ENCODE data around the gene CMSS1. TPM values are rescaled to one million over a fixed set of nuclear protein-coding genes. Genes with fewer than 3 reads are reported as not detected.
"Not testable (repeated sequence)": the region's sequence is repeated elsewhere in the genome, so short reads cannot be mapped to it uniquely, and the experiment has no call there.

The CMSS1 gene
- total RNA-seq, 6 experiments from 2014 or later: 10.1 to 14.6 (median 11.6) TPM

DNA sequence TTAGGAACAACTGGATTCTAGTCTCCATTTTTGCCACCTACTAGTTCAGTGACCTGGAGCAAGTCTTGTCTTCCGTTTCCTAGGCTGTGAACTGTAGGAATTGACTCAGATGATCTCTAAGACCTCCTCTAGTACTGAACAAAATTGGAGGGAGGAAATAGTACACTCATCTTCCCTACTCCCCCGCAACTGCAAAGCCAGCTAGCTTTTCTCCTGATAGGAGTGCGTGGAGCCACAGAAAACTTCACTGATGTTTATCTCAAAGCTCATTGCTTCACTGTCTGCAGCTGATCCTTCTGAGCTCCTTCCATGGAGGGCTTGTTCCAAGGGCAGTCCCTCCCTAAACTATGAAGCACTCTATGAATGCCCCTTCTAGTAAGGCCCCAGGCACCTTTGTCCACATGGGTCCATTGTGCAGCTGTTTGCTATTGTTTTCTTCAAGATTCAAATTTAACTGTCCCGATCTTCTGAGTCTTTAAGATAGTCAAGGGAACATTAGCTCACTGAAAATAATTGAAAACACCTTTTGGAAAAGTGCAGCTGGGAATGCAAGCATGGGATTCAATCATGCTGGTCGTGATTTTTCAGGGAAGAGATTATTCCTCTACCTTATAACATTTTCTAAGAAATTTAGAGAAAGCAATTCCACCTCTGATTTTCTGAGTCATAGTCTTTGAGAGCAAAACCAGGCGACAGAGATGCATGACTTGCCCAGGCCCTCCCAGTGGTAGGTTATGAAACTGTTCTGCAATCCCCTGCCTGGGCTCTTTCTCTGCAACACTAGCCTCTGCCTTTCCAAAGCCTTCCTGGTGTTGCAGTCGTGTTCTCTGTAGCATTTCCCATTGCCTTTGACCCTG is 272.4 kb downstream of the CMSS1 start:
- Histone ChIP-seq H3K27ac (no peak overlapping the region), H3K27me3 (no peaks in the 10 kb centered on the region), H3K4me1 (no peaks in the 10 kb centered on the region), H3K9me3 (no peaks in the 10 kb centered on the region), H3K36me3 (no peaks in the 10 kb centered on the region), H3K4me3 (no peak overlapping the region)
- ATAC-seq (peak in 3 of 4 donors; percentile 45 to 81 (median 68)), DNase-seq (no peak)
- TF ChIP-seq POLR2A (IDR thresholded peaks at IDR 0.05): no peak
- peak in 1 of 4 donors; percentile 29 for TF ChIP-seq CTCF (IDR thresholded peaks at IDR 0.05)
- intact Hi-C loops (cut with DNase I): no loop called here
- 59% methylated on average over 5 of the region's 7 CpGs for WGBS (ENCODE audit: insufficient coverage, low coverage, low lambda C conversion rate, missing lambda C conversion rate)

- no peak for DNase-seq
- Histone ChIP-seq H3K9me3 (no peaks in the 10 kb centered on the region), H3K4me3 (no peak overlapping the region), H3K36me3 (no peaks in the 10 kb centered on the region), H3K4me1 (no peaks in the 10 kb centered on the region), H3K27ac (no peak overlapping the region), H3K27me3 (no peaks in the 10 kb centered on the region)
- intact Hi-C loops (cut with DNase I): no loop called here
- TF ChIP-seq POLR2A (IDR thresholded peaks at IDR 0.05) (no peak), CTCF (IDR thresholded peaks at IDR 0.05) (no peak)
- no peak for ATAC-seq
Observed at GRCh38 chr3:100090669-100091005, 273.0 kb downstream of the CMSS1 start.

DNA sequence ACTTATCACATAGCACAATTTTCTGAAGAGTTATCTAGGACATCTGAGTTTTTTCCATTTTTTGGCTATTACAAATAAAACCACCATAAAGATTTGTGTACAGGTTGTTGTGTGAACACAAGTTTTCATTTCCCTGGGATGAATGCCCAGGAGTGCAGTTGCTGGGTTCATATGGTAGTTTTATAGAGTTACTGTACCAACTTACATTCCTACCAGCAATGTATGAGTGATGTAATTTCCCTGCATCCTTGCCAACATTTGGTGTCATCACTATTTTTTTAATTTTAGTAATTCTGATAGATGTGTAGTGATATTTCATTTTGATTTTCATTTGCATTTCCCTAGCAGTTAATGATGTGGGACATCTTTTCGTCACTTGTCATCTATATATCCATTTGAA is 276.2 kb downstream of the CMSS1 start:
- Histone ChIP-seq H3K9me3 (no peaks in the 10 kb centered on the region), H3K27me3 (no peaks in the 10 kb centered on the region), H3K27ac (no peak overlapping the region), H3K36me3 (no peaks in the 10 kb centered on the region), H3K4me1 (peaks cover 0 to 6% (median 2%) of the 10 kb centered on the region in 4 donors), H3K4me3 (no peak overlapping the region)
- ATAC-seq: no peak
- intact Hi-C loops (cut with DNase I): no loop called here
- WGBS (ENCODE audit: insufficient coverage, low coverage, low lambda C conversion rate, missing lambda C conversion rate): 100% methylated on average over 1 of the region's 1 CpG
- DNase-seq: no peak
- no peak for TF ChIP-seq CTCF (IDR thresholded peaks at IDR 0.05)
- TF ChIP-seq POLR2A (IDR thresholded peaks at IDR 0.05): no peak

DNA sequence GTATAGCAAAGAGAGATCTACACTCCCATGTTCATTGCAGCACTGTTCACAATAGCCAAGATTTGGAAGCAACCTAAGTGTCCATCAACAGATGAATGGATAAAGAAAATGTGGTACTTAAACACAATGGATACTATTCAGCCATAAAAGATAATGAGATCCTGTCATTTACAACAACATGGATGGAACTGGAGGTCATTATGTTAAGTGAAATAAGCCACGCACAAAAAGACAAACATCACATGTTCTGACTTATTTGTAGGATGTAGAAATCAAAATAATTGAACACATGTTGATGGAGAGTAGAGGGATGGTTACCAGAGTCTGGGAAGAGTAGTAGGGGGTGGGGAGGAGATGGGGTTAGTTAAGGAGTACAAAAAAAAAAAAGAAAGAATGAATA is 278.6 kb downstream of the CMSS1 start:
- H3K9me3 ChIP-seq; H3K27me3 ChIP-seq; intact Hi-C loops (cut with DNase I); DNase-seq; H3K4me3 ChIP-seq; H3K4me1 ChIP-seq; ATAC-seq; H3K27ac ChIP-seq; H3K36me3 ChIP-seq: not testable (repeated sequence)
- WGBS (ENCODE audit: insufficient coverage, low coverage, low lambda C conversion rate, missing lambda C conversion rate): 63% methylated on average over 1 of the region's 1 CpG

GRCh38 chr3:100096866-100097265 is 279.2 kb downstream of the CMSS1 start:
- intact Hi-C loops (cut with DNase I): no loop called here
- DNase-seq (no peak), ATAC-seq (no peak)
- H3K9me3 ChIP-seq: no peaks in the 10 kb centered on the region
- H3K36me3 ChIP-seq: no peaks in the 10 kb centered on the region
- no peak for TF ChIP-seq POLR2A (IDR thresholded peaks at IDR 0.05)
- TF ChIP-seq CTCF (IDR thresholded peaks at IDR 0.05): no peak
- H3K4me3 ChIP-seq: no peak overlapping the region
- peaks cover 0 to 8% (median 2%) of the 10 kb centered on the region in 4 donors for H3K4me1 ChIP-seq
- no peaks in the 10 kb centered on the region for H3K27me3 ChIP-seq
- H3K27ac ChIP-seq: peak overlapping the region in 2 of 3 donors; percentile 59 to 72
- 80% methylated on average over 1 of the region's 2 CpGs for WGBS (ENCODE audit: insufficient coverage, low coverage, low lambda C conversion rate, missing lambda C conversion rate)

Measured in right lobe of liver (tissue), 6 donors.